GM12878 (cell line): ENCODE data around the gene EIF2B1. TPM values are rescaled to one million over a fixed set of nuclear protein-coding genes. Genes with fewer than 3 reads are reported as not detected.

ENCODE experiments used
- ATAC-seq: fragments of 200-7000 bp; cut with Tn5 transposase; 3 replicates; pipeline ENCODE4 v1.9.1; 2020; ENCODE audit warnings: mild to moderate bottlenecking, moderate library complexity
- BruUV-seq: library from RNA; stranded (reverse); fragments of 400-500 nt; replicated peaks from 2 replicates; lab custom pipeline; 2021; lab: Mats Ljungman, UMichigan
- CTCF ChIA-PET: fragments of 300-600 bp; sonication (Branson Sonifier 250); formaldehyde crosslinking; extraction: SDS; loops from one replicate; lab custom pipeline; 2021; ENCODE audit warnings: inconsistent platforms; lab: Yijun Ruan, JAX
- POLR2A ChIA-PET: fragments of 350-600 bp; formaldehyde crosslinking; extraction: SDS; loops from one replicate; lab custom pipeline; 2021; ENCODE audit warnings: inconsistent platforms; lab: Charles Lee
- RAD21 ChIA-PET: fragments of 300-600 bp; sonication (Branson Sonifier 250); formaldehyde crosslinking; loops from one replicate; lab custom pipeline; 2023; ENCODE audit warnings: antibody characterized with exemption; ENCODE audit not compliant: unreplicated experiment; lab: Charles Lee
- SMC1A ChIA-PET: fragments of 300-600 bp; sonication (Branson Sonifier 250); formaldehyde crosslinking; loops from one replicate; lab custom pipeline; 2023; ENCODE audit not compliant: unreplicated experiment, uncharacterized antibody; lab: Charles Lee
- DNase-seq: peaks from one replicate; pipeline ENCODE4 v3.0.0-alpha.2; 2011; ENCODE audit warnings: low read depth, low spot score
- FAIRE-seq: peaks from 3 replicates; lab custom pipeline; 2011; peaks lifted over from hg19 to GRCh38; lab: Jason Lieb, UNC
- H2AFZ ChIP-seq: 2 replicates; pipeline ENCODE4 v1.6.0; 2011; ENCODE audit warnings: low read depth, low read length, control low read depth; ENCODE audit not compliant: control insufficient read depth
- H3K27ac ChIP-seq: 2 replicates; pipeline ENCODE4 v1.5.1; 2011; ENCODE audit warnings: control low read depth; ENCODE audit not compliant: control insufficient read depth, insufficient read depth
- H3K27me3 ChIP-seq, 2 experiments: replicated peaks in 1 of 2; 2 replicates each; pipeline versions ENCODE4 v1.6.0 to v1.6.1; 2011; ENCODE audit warnings: low read length in 1 of 2; ENCODE audit not compliant: control insufficient read depth in 2 of 2, insufficient read depth in 2 of 2
- H3K36me3 ChIP-seq, 2 experiments: 2 replicates each; pipeline ENCODE4 v1.5.1; 2011; ENCODE audit warnings: low read length in 1 of 2; ENCODE audit not compliant: control insufficient read depth in 2 of 2, insufficient read depth in 2 of 2
- H3K4me1 ChIP-seq: 2 replicates; pipeline ENCODE4 v1.6.1; 2011; ENCODE audit warnings: mild to moderate bottlenecking, low read length, moderate library complexity, mixed read lengths; ENCODE audit not compliant: control insufficient read depth, insufficient read depth
- H3K4me2 ChIP-seq: 2 replicates; pipeline ENCODE4 v1.6.0; 2011; ENCODE audit warnings: control low read depth; ENCODE audit not compliant: control insufficient read depth, insufficient read depth
- H3K4me3 ChIP-seq: fragments of 200-600 bp; sonication (generic); 2 replicates; pipeline ENCODE4 v1.5.1; 2016
- H3K79me2 ChIP-seq: 2 replicates; pipeline ENCODE4 v1.6.0; 2011; ENCODE audit warnings: low read length; ENCODE audit not compliant: control insufficient read depth, insufficient read depth
- H3K9ac ChIP-seq: 2 replicates; pipeline ENCODE4 v1.8.0; 2011; ENCODE audit warnings: low read length, control low read depth, mixed read lengths; ENCODE audit not compliant: control insufficient read depth, insufficient read depth
- H3K9me3 ChIP-seq: replicated peaks from 3 replicates; pipeline ENCODE4 v1.5.1; 2011; ENCODE audit warnings: mild to moderate bottlenecking, low read length; ENCODE audit not compliant: control insufficient read depth, insufficient read depth
- H4K20me1 ChIP-seq: 2 replicates; pipeline ENCODE4 v1.6.0; 2011; ENCODE audit not compliant: control insufficient read depth, insufficient read depth
- ATF2 ChIP-seq: IDR thresholded peaks from 2 replicates; pipeline ENCODE4 v1.6.1; 2012; ENCODE audit warnings: low read length, inconsistent platforms
- BCL3 ChIP-seq: IDR thresholded peaks from 2 replicates; pipeline ENCODE4 v1.6.1; 2011; ENCODE audit warnings: borderline replicate concordance, low read depth, mild to moderate bottlenecking, moderate library complexity, low read length; ENCODE audit not compliant: insufficient read depth, poor library complexity, severe bottlenecking
- CREM ChIP-seq: IDR thresholded peaks from 2 replicates; pipeline ENCODE4 v1.6.1; 2014; ENCODE audit warnings: antibody characterized with exemption, low read depth
- FOXM1 ChIP-seq: IDR thresholded peaks from 2 replicates; pipeline ENCODE4 v1.6.1; 2012; ENCODE audit warnings: low read depth, mild to moderate bottlenecking, inconsistent platforms, low read length, moderate library complexity
- GABPA ChIP-seq: IDR thresholded peaks from 2 replicates; pipeline ENCODE4 v1.6.1; 2014; ENCODE audit warnings: antibody characterized with exemption, low read depth, mild to moderate bottlenecking, inconsistent platforms
- IRF4 ChIP-seq: IDR thresholded peaks from 2 replicates; pipeline ENCODE4 v1.6.1; 2011; ENCODE audit warnings: low read depth, low read length
- JUNB ChIP-seq: IDR thresholded peaks from 2 replicates; pipeline ENCODE4 v1.6.1; 2016; ENCODE audit warnings: antibody characterized with exemption, mild to moderate bottlenecking
- MEF2A ChIP-seq: IDR thresholded peaks from 2 replicates; pipeline ENCODE4 v1.6.1; 2011; ENCODE audit warnings: low read depth, mild to moderate bottlenecking, low read length, moderate library complexity; ENCODE audit not compliant: insufficient read depth
- MEF2B ChIP-seq: fragments of 450-650 bp; IDR thresholded peaks from 2 replicates; pipeline ENCODE4 v1.6.1; 2018; ENCODE audit warnings: mild to moderate bottlenecking, moderate library complexity; ENCODE audit not compliant: partially characterized antibody, poor library complexity, severe bottlenecking
- RUNX3 ChIP-seq: IDR thresholded peaks from 2 replicates; pipeline ENCODE4 v1.6.1; 2012; ENCODE audit warnings: low read length, inconsistent platforms
- SIX5 ChIP-seq: IDR thresholded peaks from 2 replicates; pipeline ENCODE4 v1.6.1; 2011; ENCODE audit warnings: mild to moderate bottlenecking, low read depth, low read length, moderate library complexity; ENCODE audit not compliant: severe bottlenecking
- SKIL ChIP-seq: fragments of 450-650 bp; IDR thresholded peaks from 2 replicates; pipeline ENCODE4 v1.6.1; 2017; ENCODE audit warnings: mild to moderate bottlenecking, low read depth, inconsistent platforms; ENCODE audit not compliant: poor library complexity, severe bottlenecking
- USF2 ChIP-seq: IDR thresholded peaks from 2 replicates; pipeline ENCODE4 v1.6.1; 2011; ENCODE audit warnings: low read depth, low read length, improper control_type of control experiment, borderline replicate concordance
- ZNF592 ChIP-seq: fragments of 450-650 bp; IDR thresholded peaks from 2 replicates; pipeline ENCODE4 v1.6.1; 2017; ENCODE audit warnings: mild to moderate bottlenecking, moderate library complexity
- WGBS: methylation state at CpG from one replicate; pipeline ENCODE4 v1.1.6; 2016; ENCODE audit warnings: low lambda C conversion rate; ENCODE audit not compliant: insufficient replicate concordance, insufficient coverage; ENCODE audit errors: missing lambda C conversion rate; 5-methylcytosine and 5-hydroxymethylcytosine counted together
- in situ Hi-C: fragments of 300-500 bp; cut with MboI; formaldehyde crosslinking; loops from 9 replicates; pipeline ENCODE4 v1.14.3; 2018; ENCODE audit warnings: mixed read lengths
- intact Hi-C: fragments of 100-400 bp; cut with micrococcal nuclease; formaldehyde crosslinking; loops from one replicate; pipeline ENCODE4 v1.14.2; 2022; ENCODE audit not compliant: unreplicated experiment
- polyA plus RNA-seq, 11 experiments: library from polyadenylated mRNA; depleted of rRNA in 4 of 11; unstranded in 6 of 11; stranded (reverse) in 5 of 11; fragments of >200 nt; fragmentation: Nextera tagmentation in 4 of 11; fragmentation: Illumina TruSeq in 1 of 11; extraction: Ambion mirVana in 4 of 11; extraction: Trizol in 1 of 11; gene quantifications; 1 replicate in 1 of 11; 2 replicates in 10 of 11; pipeline versions ENCODE4 v1.2.1 to v1.2.3, GENCODE V29; 2011 to 2016; ENCODE audit warnings: inconsistent platforms in 2 of 11, missing spikeins in 2 of 11, low read depth in 1 of 11
- total RNA-seq, 4 experiments: library from RNA; depleted of rRNA in 3 of 4; stranded (reverse); fragments of >200 nt in 3 of 4; fragmentation: Illumina TruSeq in 1 of 4; extraction: Trizol in 1 of 4; gene quantifications; 2 replicates each; pipeline versions ENCODE4 v1.2.1 to v1.2.3, GENCODE V29; 2013 to 2021

EIF2B1 gene
- total and polyA plus RNA-seq, 10 of the 15 experiments (the other 5 are each of a cell fraction or from before 2014, with no cell fraction given), result 17.6 to 131 (median 49.1) TPM

- H3K27ac ChIP-seq, result peak overlapping the region; percentile 81
- CTCF ChIA-PET, result no interaction called here
- WGBS, result 0% methylated on average over 2 of the region's 2 CpGs
- no peaks in the 10 kb centered on the region for H4K20me1 ChIP-seq
- peak overlapping the region; percentile 74; the same call in 1 of the 2 replicates for H3K4me2 ChIP-seq
- peak; percentile 37 for DNase-seq
- no peaks in the 10 kb centered on the region for H3K79me2 ChIP-seq
- H3K4me1 ChIP-seq, result peaks cover 13% of the 10 kb centered on the region
- peak; percentile 92 for FAIRE-seq
- intact Hi-C loops, result no loop called here
- no peaks in the 10 kb centered on the region for H3K9me3 ChIP-seq
- H3K36me3 ChIP-seq, result no peaks in the 10 kb centered on the region
- ATAC-seq, result peak; percentile 91
- in situ Hi-C loops, result no loop called here
- no TSS peak for BruUV-seq
- POLR2A ChIA-PET, result no interaction called here
- RAD21 ChIA-PET, result no interaction called here
- H3K9ac ChIP-seq, result no peak overlapping the region
- H2AFZ ChIP-seq, result peak overlapping the region; percentile 5
- no peak overlapping the region for H3K4me3 ChIP-seq
- H3K27me3 ChIP-seq, result no peaks in the 10 kb centered on the region
- SMC1A ChIA-PET, result interaction anchor here (1.4 to 1.5 kb wide), 2 partner anchors 23 to 32 kb away, joined by 4 to 6 read pairs; no protein-coding TSS in a partner anchor
- TF ChIP-seq MEF2B (peak; percentile 93), JUNB (peak; percentile 93), BCL3 (peak; percentile 41), USF2 (no peak), SIX5 (no peak), FOXM1 (peak; percentile 86; the same call in 1 of the 2 replicates), ATF2 (peak; percentile 94), IRF4 (0 out of 2 replicates have a peak, but pooled peaks have one; percentile 56), SKIL (no peak), MEF2A (peak; percentile 84), CREM (peak; percentile 30; the same call in 1 of the 2 replicates), GABPA (0 out of 2 replicates have a peak, but pooled peaks have one; percentile 24), ZNF592 (no peak), RUNX3 (peak; percentile 70)
Measured at GRCh38 chr12:123681605-123682004, 48.1 kb upstream of the EIF2B1 start.
